H54 (cell line): ENCODE data around the gene LRMDA.
"Not testable (repeated sequence)": the region's sequence is repeated elsewhere in the genome, so short reads cannot be mapped to it uniquely, and the experiment has no call there.

ENCODE experiments used
- DNase-seq: peaks from one replicate; pipeline ENCODE4 v3.0.0; 2011; ENCODE audit warnings: low spot score, mixed read lengths; ENCODE audit not compliant: insufficient read length
- FAIRE-seq: peaks from 3 replicates; lab custom pipeline; 2011; peaks lifted over from hg19 to GRCh38; lab: Jason Lieb, UNC
- POLR2A ChIP-seq: IDR thresholded peaks from 2 replicates; pipeline ENCODE4 v1.6.1; 2011; ENCODE audit warnings: low read depth, mild to moderate bottlenecking, low read length

The LRMDA gene

GRCh38 chr10:76514869-76515268, 1083.4 kb downstream of the LRMDA start:
- DNase-seq = no peak
- FAIRE-seq = no peak
- no peak for TF ChIP-seq POLR2A

GRCh38 chr10:76522547-76522946, 1091.1 kb downstream of the LRMDA start:
- FAIRE-seq = no peak
- DNase-seq = no peak
- no peak for TF ChIP-seq POLR2A

GRCh38 chr10:76523246-76523645, 1091.8 kb downstream of the LRMDA start:
- no peak for DNase-seq
- FAIRE-seq = no peak
- TF ChIP-seq POLR2A = no peak

- DNase-seq (no peak), FAIRE-seq (no peak)
- TF ChIP-seq POLR2A = no peak
Observed at GRCh38 chr10:76523791-76524351, 1092.4 kb downstream of the LRMDA start.

- not testable (repeated sequence) for FAIRE-seq, DNase-seq
Observed at GRCh38 chr10:76526833-76527232, 1095.4 kb downstream of the LRMDA start.

- TF ChIP-seq POLR2A = no peak
- DNase-seq (no peak), FAIRE-seq (no peak)
Observed at GRCh38 chr10:76540331-76540730, 1108.9 kb downstream of the LRMDA start.

- DNase-seq (no peak), FAIRE-seq (no peak)
- no peak for TF ChIP-seq POLR2A
Observed at GRCh38 chr10:76540786-76541185, 1109.4 kb downstream of the LRMDA start.

GRCh38 chr10:76541852-76542251, 1110.4 kb downstream of the LRMDA start:
- TF ChIP-seq POLR2A = no peak
- DNase-seq (no peak), FAIRE-seq (no peak)

- TF ChIP-seq POLR2A = no peak
- no peak for FAIRE-seq
- no peak for DNase-seq
Observed at GRCh38 chr10:76542307-76542930, 1111.0 kb downstream of the LRMDA start.

- FAIRE-seq (no peak), DNase-seq (no peak)
- no peak for TF ChIP-seq POLR2A
Observed at GRCh38 chr10:76543655-76544054, 1112.2 kb downstream of the LRMDA start.

- DNase-seq = no peak
- no peak for FAIRE-seq
Observed at GRCh38 chr10:76544789-76545188, 1113.4 kb downstream of the LRMDA start.

GRCh38 chr10:76546411-76546810, 1115.0 kb downstream of the LRMDA start:
- no peak for FAIRE-seq

More at GRCh38 chr10:76544789-76545188, 1113.4 kb downstream of the LRMDA start:
- TF ChIP-seq POLR2A = no peak

GRCh38 chr10:76547352-76547972, 1116.0 kb downstream of the LRMDA start:
- FAIRE-seq (peak; percentile 15), DNase-seq (peak; percentile 29)
- no peak for TF ChIP-seq POLR2A

More at GRCh38 chr10:76546411-76546810, 1115.0 kb downstream of the LRMDA start:
- DNase-seq = no peak
- no peak for TF ChIP-seq POLR2A

GRCh38 chr10:76548716-76549115, 1117.3 kb downstream of the LRMDA start:
- no peak for TF ChIP-seq POLR2A
- FAIRE-seq (no peak), DNase-seq (no peak)

- FAIRE-seq (no peak), DNase-seq (no peak)
- no peak for TF ChIP-seq POLR2A
Observed at GRCh38 chr10:76549171-76549570, 1117.7 kb downstream of the LRMDA start.
